Measurements from ENCODE around the gene OBP2B.

GRCh38 chr9:133227242-133227860, 18.3 kb upstream of the OBP2B start:
- TF ChIP-seq CTCF (IDR thresholded peaks at IDR 0.05) = no peak
- TF ChIP-seq POLR2A (IDR thresholded peaks at IDR 0.05) = no peak

Data from body of pancreas (tissue), 4 donors.